Lower leg skin (tissue), 4 donors: ENCODE results near the gene TRIM41. TPM values are rescaled to one million over a fixed set of nuclear protein-coding genes. Genes with fewer than 3 reads are reported as not detected.

Experiments used
- DNase-seq, 2 donors: peaks; one replicate each; pipeline ENCODE4 v3.0.0-alpha.2; 2019; ENCODE audit warnings: low spot score in 2 of 2
- H3K4me3 ChIP-seq: fragments of 200-600 bp; sonication (generic); 2 replicates; pipeline ENCODE4 v1.5.1; 2017; ENCODE audit warnings: mild to moderate bottlenecking, low read depth; ENCODE audit not compliant: poor library complexity, severe bottlenecking
- CTCF ChIP-seq, 3 donors: fragments of 450-650 bp; IDR thresholded peaks; one replicate each; pipeline ENCODE4 v1.5.1; 2016; ENCODE audit warnings: antibody characterized with exemption in 3 of 3, mild to moderate bottlenecking in 3 of 3, moderate library complexity in 2 of 3
- POLR2A ChIP-seq, 2 donors: fragments of 450-650 bp; IDR thresholded peaks; one replicate each; pipeline ENCODE4 v1.6.1; 2016 to 2017; ENCODE audit warnings: antibody characterized with exemption in 2 of 2, mild to moderate bottlenecking in 1 of 2, moderate library complexity in 1 of 2
- WGBS, 2 donors: methylation state at CpG; one replicate each; pipeline ENCODE4 v1.1.5; 2018; 5-methylcytosine and 5-hydroxymethylcytosine counted together
- intact Hi-C: fragments of 100-400 bp; cut with DNase I; formaldehyde crosslinking; loops from one replicate; pipeline ENCODE4 v1.15.0; 2023; ENCODE audit warnings: low total_unique reads
- total RNA-seq, 4 donors: library from RNA; depleted of rRNA; stranded (reverse); fragments of >200 nt; gene quantifications; one replicate each; pipeline ENCODE4 v1.1.0, GENCODE V29; 2016

TRIM41 gene
- total RNA-seq, 4 donors from 2014 or later: 14.7 to 19.8 (median 18.0) TPM

GRCh38 chr5:181245427-181246275 lies 22.6 kb downstream of the TRIM41 start:
- TF ChIP-seq POLR2A (IDR thresholded peaks at IDR 0.05) (no peak), CTCF (IDR thresholded peaks at IDR 0.05) (no peak)

GRCh38 chr5:181246276-181247049 lies 23.4 kb downstream of the TRIM41 start:
- no peak for TF ChIP-seq CTCF (IDR thresholded peaks at IDR 0.05)
- TF ChIP-seq POLR2A (IDR thresholded peaks at IDR 0.05): peak in 1 of 2 donors; percentile 63
- WGBS, 2 donors: 0 to 1% methylated on average over 36 to 47 of the region's 55 CpGs
- peak overlapping the region; percentile 65 for H3K4me3 ChIP-seq
- DNase-seq: peak; percentile 89 to 98
- intact Hi-C loops: no loop called here

More at GRCh38 chr5:181245427-181246275, 22.6 kb downstream of the TRIM41 start:
- DNase-seq: no peak
- WGBS, 2 donors: 18 to 21% methylated on average over 29 to 34 of the region's 34 CpGs
- intact Hi-C loops: no loop called here
- peak overlapping the region; percentile 33 for H3K4me3 ChIP-seq

- H3K4me3 ChIP-seq: no peak overlapping the region
- TF ChIP-seq POLR2A (IDR thresholded peaks at IDR 0.05) (no peak), CTCF (IDR thresholded peaks at IDR 0.05) (no peak)
- no peak for DNase-seq
- WGBS, 2 donors: 74 to 81% methylated on average over 4 of the region's 4 CpGs
- intact Hi-C loops: no loop called here
Observed at GRCh38 chr5:181248277-181248676, 25.2 kb downstream of the TRIM41 start.

GRCh38 chr5:181255276-181255675 lies 32.2 kb downstream of the TRIM41 start:
- H3K4me3 ChIP-seq: no peak overlapping the region
- no peak for DNase-seq
- 35% methylated on average over 1 of the region's 1 CpG for WGBS, 2 donors
- TF ChIP-seq CTCF (IDR thresholded peaks at IDR 0.05) (no peak), POLR2A (IDR thresholded peaks at IDR 0.05) (no peak)
- intact Hi-C loops: no loop called here

- peak in 1 of 2 donors; percentile 15 for DNase-seq
- no peak overlapping the region for H3K4me3 ChIP-seq
- intact Hi-C loops: no loop called here
- WGBS, 2 donors: 75 to 78% methylated on average over 7 of the region's 7 CpGs
- TF ChIP-seq POLR2A (IDR thresholded peaks at IDR 0.05) (no peak), CTCF (IDR thresholded peaks at IDR 0.05) (no peak)
Observed at GRCh38 chr5:181255836-181256578, 32.9 kb downstream of the TRIM41 start.
